Naive thymus-derived CD4-positive, alpha-beta T cell (primary cell): Measurements from ENCODE around the gene ANGEL1. TPM values are rescaled to one million over a fixed set of nuclear protein-coding genes. Genes with fewer than 3 reads are reported as not detected.

ENCODE experiments used
- ATAC-seq: fragments of 150-1000 bp; cut with Tn5 transposase; 2 replicates; pipeline ENCODE4 v1.10.0; 2021; ENCODE audit warnings: mild to moderate bottlenecking, moderate library complexity
- CTCF ChIA-PET: fragments of 350-600 bp; sonication (Branson Sonifier 250); formaldehyde crosslinking; loops from one replicate; lab custom pipeline; 2021; ENCODE audit warnings: antibody characterized with exemption; lab: Charles Lee
- POLR2A ChIA-PET: fragments of 350-600 bp; sonication (Branson Sonifier 250); formaldehyde crosslinking; loops from one replicate; lab custom pipeline; 2021; ENCODE audit warnings: antibody characterized with exemption, inconsistent platforms; lab: Charles Lee
- DNase-seq, 9 donors: peaks; one replicate each; pipeline versions ENCODE4 v3.0.0 to v3.0.0-alpha.2; 2020 to 2022; ENCODE audit warnings: mixed read lengths in 1 of 9
- H3K27ac ChIP-seq: one replicate; pipeline ENCODE4 v1.7.0; 2013; ENCODE audit warnings: mild to moderate bottlenecking, low read depth, low read length, moderate library complexity
- H3K27me3 ChIP-seq, 2 donors: one replicate each; pipeline ENCODE4 v1.7.0; 2013; ENCODE audit warnings: low read length in 2 of 2, mild to moderate bottlenecking in 2 of 2, moderate library complexity in 2 of 2; ENCODE audit not compliant: control insufficient read depth in 2 of 2, insufficient read depth in 2 of 2
- H3K36me3 ChIP-seq, 3 experiments: 1 replicate in 2 of 3; 2 replicates in 1 of 3; pipeline ENCODE4 v1.7.0; 2013; ENCODE audit warnings: low read length in 3 of 3, mild to moderate bottlenecking in 3 of 3, moderate library complexity in 1 of 3; ENCODE audit not compliant: insufficient read depth in 3 of 3, control insufficient read depth in 2 of 3
- H3K4me1 ChIP-seq, 2 donors: one replicate each; pipeline ENCODE4 v1.7.0; 2013; ENCODE audit warnings: low read length in 2 of 2, mild to moderate bottlenecking in 2 of 2, moderate library complexity in 1 of 2; ENCODE audit not compliant: control insufficient read depth in 2 of 2, insufficient read depth in 2 of 2
- H3K4me3 ChIP-seq: 2 replicates; pipeline ENCODE4 v1.7.0; 2013; ENCODE audit warnings: mild to moderate bottlenecking, low read length
- H3K9me3 ChIP-seq, 3 experiments: 1 replicate in 2 of 3; 2 replicates in 1 of 3; pipeline ENCODE4 v1.7.0; 2013; ENCODE audit warnings: low read length in 3 of 3; ENCODE audit not compliant: control insufficient read depth in 2 of 3
- H3K27ac Mint-ChIP-seq, 9 donors: one replicate each; pipeline ENCODE4 v1.8.0; 2020 to 2022; ENCODE audit warnings: mixed read lengths in 9 of 9, mild to moderate bottlenecking in 8 of 9, moderate library complexity in 5 of 9, inconsistent platforms in 2 of 9
- H3K27me3 Mint-ChIP-seq, 5 donors: one replicate each; pipeline ENCODE4 v1.8.0; 2021 to 2022; ENCODE audit warnings: mixed read lengths in 5 of 5, mild to moderate bottlenecking in 1 of 5
- H3K36me3 Mint-ChIP-seq, 5 donors: one replicate each; pipeline ENCODE4 v1.8.0; 2020 to 2022; ENCODE audit warnings: mixed read lengths in 5 of 5, mild to moderate bottlenecking in 3 of 5, inconsistent platforms in 1 of 5
- H3K4me1 Mint-ChIP-seq, 7 donors: one replicate each; pipeline ENCODE4 v1.8.0; 2020 to 2022; ENCODE audit warnings: mixed read lengths in 7 of 7, mild to moderate bottlenecking in 3 of 7, inconsistent platforms in 1 of 7
- H3K4me3 Mint-ChIP-seq, 10 donors: one replicate each; pipeline ENCODE4 v1.8.0; 2020 to 2022; ENCODE audit warnings: mild to moderate bottlenecking in 10 of 10, mixed read lengths in 10 of 10, moderate library complexity in 6 of 10, inconsistent platforms in 2 of 10
- H3K9me3 Mint-ChIP-seq, 11 donors: one replicate each; pipeline ENCODE4 v1.8.0; 2020 to 2022; ENCODE audit warnings: mixed read lengths in 11 of 11, mild to moderate bottlenecking in 4 of 11, inconsistent platforms in 1 of 11, moderate library complexity in 1 of 11
- intact Hi-C, 2 donors: fragments of 100-400 bp; cut with micrococcal nuclease; formaldehyde crosslinking; loops; one replicate each; pipeline ENCODE4 v1.15.1; 2023
- polyA plus RNA-seq, 2 donors: library from polyadenylated mRNA; unstranded; fragments of 300-500 nt; fragmentation: Illumina TruSeq; gene quantifications; one replicate each; pipeline ENCODE4 v1.2.3, GENCODE V29; 2021
- total RNA-seq, 6 experiments: library from RNA in 5 of 6; stranded (reverse) in 5 of 6; gene quantifications; 1 replicate in 5 of 6; 2 replicates in 1 of 6; pipeline ENCODE4 v1.2.3 and lab custom pipeline; 2021 to 2026

The ANGEL1 gene
- total and polyA plus RNA-seq, 7 experiments from 2014 or later: 14.5 to 37.6 (median 28.3) TPM

- Histone ChIP-seq H3K4me1 (no peaks in the 10 kb centered on the region), H3K36me3 (no peaks in the 10 kb centered on the region), H3K27ac (no peak overlapping the region), H3K9me3 (no peaks in the 10 kb centered on the region), H3K4me3 (no peak overlapping the region), H3K27me3 (no peaks in the 10 kb centered on the region)
- intact Hi-C loops: no loop called here
- no peak for DNase-seq
- no peak for ATAC-seq
- CTCF ChIA-PET: no interaction called here
- POLR2A ChIA-PET: no interaction called here
- peaks cover 5 to 16% (median 6%) of the 10 kb centered on the region in 5 donors for H3K27me3 Mint-ChIP-seq
- H3K4me3 Mint-ChIP-seq: no peak overlapping the region
- H3K4me1 Mint-ChIP-seq: peaks cover 0 to 1% (median 0%) of the 10 kb centered on the region in 7 donors
- H3K36me3 Mint-ChIP-seq: no peaks in the 10 kb centered on the region
- no peak overlapping the region for H3K27ac Mint-ChIP-seq
- H3K9me3 Mint-ChIP-seq: no peaks in the 10 kb centered on the region
Observed at GRCh38 chr14:76833011-76833410, 20.3 kb upstream of the ANGEL1 start.

GRCh38 chr14:76832503-76832988 is 19.9 kb upstream of the ANGEL1 start:
- ChIA-PET POLR2A (no interaction called here), CTCF (no interaction called here)
- peak; percentile 56 for ATAC-seq

GRCh38 chr14:76830556-76830955 is 17.9 kb upstream of the ANGEL1 start:
- POLR2A ChIA-PET: no interaction called here
- ATAC-seq (no peak), DNase-seq (no peak)
- intact Hi-C loops: no loop called here
- no peaks in the 10 kb centered on the region for H3K9me3 ChIP-seq
- H3K4me3 ChIP-seq: no peak overlapping the region
- H3K27me3 Mint-ChIP-seq: peaks cover 2 to 13% (median 6%) of the 10 kb centered on the region in 5 donors
- no peaks in the 10 kb centered on the region for H3K36me3 Mint-ChIP-seq
- H3K4me3 Mint-ChIP-seq: no peak overlapping the region
- no peak overlapping the region for H3K27ac Mint-ChIP-seq
- no peaks in the 10 kb centered on the region for H3K36me3 ChIP-seq
- CTCF ChIA-PET: interaction anchor here (0.6 kb wide), 1 partner anchor 609 kb away, joined by 3 read pairs; no protein-coding TSS in a partner anchor
- no peaks in the 10 kb centered on the region for H3K4me1 ChIP-seq
- no peaks in the 10 kb centered on the region for H3K9me3 Mint-ChIP-seq
- no peak overlapping the region for H3K27ac ChIP-seq
- H3K27me3 ChIP-seq: no peaks in the 10 kb centered on the region
- peaks cover 0 to 1% (median 0%) of the 10 kb centered on the region in 7 donors for H3K4me1 Mint-ChIP-seq

More at GRCh38 chr14:76832503-76832988, 19.9 kb upstream of the ANGEL1 start:
- H3K4me3 Mint-ChIP-seq: no peak overlapping the region
- peaks cover 5 to 20% (median 6%) of the 10 kb centered on the region in 5 donors for H3K27me3 Mint-ChIP-seq
- no peaks in the 10 kb centered on the region for H3K9me3 Mint-ChIP-seq
- H3K36me3 ChIP-seq: no peaks in the 10 kb centered on the region
- peaks cover 0 to 1% (median 0%) of the 10 kb centered on the region in 7 donors for H3K4me1 Mint-ChIP-seq
- DNase-seq: no peak
- no peak overlapping the region for H3K27ac Mint-ChIP-seq
- H3K9me3 ChIP-seq: no peaks in the 10 kb centered on the region
- no peaks in the 10 kb centered on the region for H3K4me1 ChIP-seq
- H3K27ac ChIP-seq: no peak overlapping the region
- no peaks in the 10 kb centered on the region for H3K36me3 Mint-ChIP-seq
- no peaks in the 10 kb centered on the region for H3K27me3 ChIP-seq
- intact Hi-C loops: no loop called here
- no peak overlapping the region for H3K4me3 ChIP-seq

GRCh38 chr14:76829650-76830421 is 17.2 kb upstream of the ANGEL1 start:
- no peak overlapping the region for H3K27ac ChIP-seq
- H3K27me3 ChIP-seq: no peaks in the 10 kb centered on the region
- H3K9me3 Mint-ChIP-seq: no peaks in the 10 kb centered on the region
- POLR2A ChIA-PET: no interaction called here
- DNase-seq: no peak
- H3K36me3 ChIP-seq: no peaks in the 10 kb centered on the region
- H3K9me3 ChIP-seq: no peaks in the 10 kb centered on the region
- H3K4me1 Mint-ChIP-seq: peaks cover 0 to 1% (median 0%) of the 10 kb centered on the region in 7 donors
- no peaks in the 10 kb centered on the region for H3K4me1 ChIP-seq
- H3K4me3 Mint-ChIP-seq: no peak overlapping the region
- H3K36me3 Mint-ChIP-seq: no peaks in the 10 kb centered on the region
- intact Hi-C loops: no loop called here
- no peak overlapping the region for H3K4me3 ChIP-seq
- peaks cover 3 to 20% (median 6%) of the 10 kb centered on the region in 5 donors for H3K27me3 Mint-ChIP-seq
- H3K27ac Mint-ChIP-seq: no peak overlapping the region
- ATAC-seq: no peak
- CTCF ChIA-PET: interaction anchor here (0.6 kb wide), 1 partner anchor 609 kb away, joined by 3 read pairs; no protein-coding TSS in a partner anchor

GRCh38 chr14:76829013-76829365 is 16.3 kb upstream of the ANGEL1 start:
- no peaks in the 10 kb centered on the region for H3K36me3 Mint-ChIP-seq
- Histone ChIP-seq H3K9me3 (no peaks in the 10 kb centered on the region), H3K27ac (no peak overlapping the region), H3K36me3 (no peaks in the 10 kb centered on the region), H3K4me3 (no peak overlapping the region), H3K4me1 (no peaks in the 10 kb centered on the region), H3K27me3 (no peaks in the 10 kb centered on the region)
- peaks cover 0 to 1% (median 0%) of the 10 kb centered on the region in 7 donors for H3K4me1 Mint-ChIP-seq
- DNase-seq: no peak
- no peak overlapping the region for H3K4me3 Mint-ChIP-seq
- H3K9me3 Mint-ChIP-seq: no peaks in the 10 kb centered on the region
- ATAC-seq: peak; percentile 51
- H3K27ac Mint-ChIP-seq: no peak overlapping the region
- intact Hi-C loops: no loop called here
- POLR2A ChIA-PET: no interaction called here
- peaks cover 0 to 22% (median 2%) of the 10 kb centered on the region in 5 donors for H3K27me3 Mint-ChIP-seq
- CTCF ChIA-PET: no interaction called here

GRCh38 chr14:76828339-76829012 is 15.8 kb upstream of the ANGEL1 start:
- intact Hi-C loops: no loop called here
- Histone ChIP-seq H3K27ac (no peak overlapping the region), H3K27me3 (no peaks in the 10 kb centered on the region), H3K36me3 (no peaks in the 10 kb centered on the region), H3K9me3 (no peaks in the 10 kb centered on the region), H3K4me3 (no peak overlapping the region), H3K4me1 (no peaks in the 10 kb centered on the region)
- CTCF ChIA-PET: no interaction called here
- Mint-ChIP-seq H3K4me3 (no peak overlapping the region), H3K27ac (no peak overlapping the region), H3K27me3 (peaks cover 0 to 20% (median 0%) of the 10 kb centered on the region in 5 donors), H3K36me3 (no peaks in the 10 kb centered on the region), H3K4me1 (peaks cover 0 to 1% (median 0%) of the 10 kb centered on the region in 7 donors), H3K9me3 (no peaks in the 10 kb centered on the region)
- POLR2A ChIA-PET: no interaction called here
- DNase-seq (no peak), ATAC-seq (no peak)
